ENCODE data around the gene WIPF2.
A peak's percentile ranks its signal among the peaks of the same experiment; 100 is the strongest.

The WIPF2 gene

GRCh38 chr17:40251576-40251975, 32.5 kb downstream of the WIPF2 start:
- no peak for DNase-seq (ENCODE audit: low read depth in 2 of 2)

GRCh38 chr17:40253565-40253964, 34.5 kb downstream of the WIPF2 start:
- DNase-seq (ENCODE audit: low read depth in 2 of 2): no peak

- no peak for DNase-seq (ENCODE audit: low read depth in 2 of 2)
These were observed 40.4 kb downstream of the WIPF2 start for GRCh38 chr17:40259505-40259904.

- no peak for DNase-seq (ENCODE audit: low read depth in 2 of 2)
These were observed 41.4 kb downstream of the WIPF2 start for GRCh38 chr17:40260528-40260927.

- DNase-seq (ENCODE audit: low read depth in 2 of 2): no peak
These were observed 45.5 kb downstream of the WIPF2 start for GRCh38 chr17:40264458-40265185.

GRCh38 chr17:40265337-40265736, 46.2 kb downstream of the WIPF2 start:
- DNase-seq (ENCODE audit: low read depth in 2 of 2): no peak

- no peak for DNase-seq (ENCODE audit: low read depth in 2 of 2)
These were observed 47.8 kb downstream of the WIPF2 start for GRCh38 chr17:40266882-40267281.

GRCh38 chr17:40268141-40268712, 49.1 kb downstream of the WIPF2 start:
- no peak for DNase-seq (ENCODE audit: low read depth in 2 of 2)

GRCh38 chr17:40278414-40278813, 59.3 kb downstream of the WIPF2 start:
- DNase-seq (ENCODE audit: low read depth in 2 of 2): no peak

- DNase-seq (ENCODE audit: low read depth in 2 of 2): no peak
These were observed 60.3 kb downstream of the WIPF2 start for GRCh38 chr17:40279402-40279801.

- no peak for DNase-seq (ENCODE audit: low read depth in 2 of 2)
These were observed 62.6 kb downstream of the WIPF2 start for GRCh38 chr17:40281663-40282062.

- no peak for DNase-seq (ENCODE audit: low read depth in 2 of 2)
These were observed 64.6 kb downstream of the WIPF2 start for GRCh38 chr17:40283662-40284061.

- DNase-seq (ENCODE audit: low read depth in 2 of 2): no peak
These were observed 65.1 kb downstream of the WIPF2 start for GRCh38 chr17:40284085-40284713.

- no peak for DNase-seq (ENCODE audit: low read depth in 2 of 2)
These were observed 67.4 kb downstream of the WIPF2 start for GRCh38 chr17:40286473-40286872.

- DNase-seq (ENCODE audit: low read depth in 2 of 2): no peak
These were observed 68.0 kb downstream of the WIPF2 start for GRCh38 chr17:40287159-40287493.

- peak; percentile 97 to 98 for DNase-seq (ENCODE audit: low read depth in 2 of 2)
These were observed 68.6 kb downstream of the WIPF2 start, which contains the start of gene CDC6 for GRCh38 chr17:40287494-40288369. CDC6 (plus strand) TSS chr17:40287879; CDS start chr17:40289421, 1,542 bp downstream.

- no peak for DNase-seq (ENCODE audit: low read depth in 2 of 2)
These were observed 71.7 kb downstream of the WIPF2 start for GRCh38 chr17:40290629-40291280.

- no peak for DNase-seq (ENCODE audit: low read depth in 2 of 2)
These were observed 72.2 kb downstream of the WIPF2 start for GRCh38 chr17:40291281-40291664.

- no peak for DNase-seq (ENCODE audit: low read depth in 2 of 2)
These were observed 74.3 kb downstream of the WIPF2 start for GRCh38 chr17:40293363-40293762.

- DNase-seq (ENCODE audit: low read depth in 2 of 2): no peak
These were observed 76.7 kb downstream of the WIPF2 start for GRCh38 chr17:40295488-40296436.

- DNase-seq (ENCODE audit: low read depth in 2 of 2): no peak
These were observed 78.4 kb downstream of the WIPF2 start for GRCh38 chr17:40297511-40297910.
